ENCODE data around the gene WWOX. TPM values are rescaled to one million over a fixed set of nuclear protein-coding genes. Genes with fewer than 3 reads are reported as not detected.

The WWOX gene
- total and polyA plus RNA-seq, 2 of the 13 experiments (the other 11 are each of a cell fraction or from before 2014, with no cell fraction given): 9.1 to 37.4 TPM

DNA sequence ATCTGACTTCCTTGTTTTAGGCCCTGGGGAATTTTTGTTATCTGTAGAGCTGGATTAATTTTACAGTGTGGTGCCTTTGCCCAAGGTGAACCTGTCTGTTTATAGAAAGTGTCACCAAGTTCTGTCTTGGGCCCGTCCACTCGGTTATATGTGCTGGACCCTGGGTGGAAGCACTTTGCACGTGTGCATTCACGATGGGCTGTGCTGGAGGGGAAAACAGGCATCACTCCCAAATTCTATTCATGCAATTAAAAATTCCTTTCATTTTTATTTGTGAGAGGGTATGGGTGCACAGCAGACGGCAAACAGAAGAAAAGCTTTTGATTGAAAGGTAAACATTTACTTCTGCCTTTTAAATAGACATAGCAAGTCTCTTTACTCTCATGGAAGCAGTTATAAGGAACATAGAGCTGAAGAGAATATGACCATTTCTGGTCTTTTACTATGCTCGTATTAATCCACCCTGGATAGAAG lies 101.2 kb downstream of the WWOX start (continued):
- TF ChIP-seq ZSCAN29 (CRISPR knock-in tag; conservative IDR thresholded peaks at IDR 0.05): no peak
- no peak for TF ChIP-seq ZNF746 (CRISPR knock-in tag; IDR thresholded peaks at IDR 0.05)
- TF ChIP-seq ZNF484 (CRISPR knock-in tag; IDR thresholded peaks at IDR 0.05; ENCODE audit: borderline replicate concordance, low read depth): no peak
- TF ChIP-seq ZNF44 (CRISPR knock-in tag; IDR thresholded peaks at IDR 0.05): no peak
- 0 out of 2 replicates have a peak, but pooled peaks have one; percentile 23 for TF ChIP-seq THAP11 (CRISPR knock-in tag; IDR thresholded peaks at IDR 0.05)
- TF ChIP-seq SIX1 (CRISPR knock-in tag; IDR thresholded peaks at IDR 0.05; ENCODE audit: borderline replicate concordance): peak; percentile 30; the same call in 1 of the 2 replicates
- no peak for TF ChIP-seq ZNF33B (CRISPR knock-in tag; IDR thresholded peaks at IDR 0.05)
- no peak for TF ChIP-seq MAFK (conservative IDR thresholded peaks at IDR 0.05 in 1 of 2, IDR thresholded peaks at IDR 0.05 in 1 of 2; ENCODE audit: low read length in 2 of 2)
- peak; percentile 42; the same call in 1 of the 2 replicates for TF ChIP-seq FOXA1 (IDR thresholded peaks at IDR 0.05)
- peak; percentile 58; the same call in 1 of the 2 replicates for TF ChIP-seq FOXA1 (CRISPR knock-in tag; IDR thresholded peaks at IDR 0.05)
- TF ChIP-seq SP5 (CRISPR knock-in tag; IDR thresholded peaks at IDR 0.05; ENCODE audit: borderline replicate concordance, low read depth): no peak
- TF ChIP-seq ZNF501 (CRISPR knock-in tag; IDR thresholded peaks at IDR 0.05): peak; percentile 58; the same call in 1 of the 2 replicates
- TF ChIP-seq GFI1 (CRISPR knock-in tag; IDR thresholded peaks at IDR 0.05; ENCODE audit: borderline replicate concordance): peak; percentile 35; the same call in 1 of the 2 replicates
- TF ChIP-seq REPIN1 (CRISPR knock-in tag; IDR thresholded peaks at IDR 0.05; ENCODE audit: borderline replicate concordance, low read depth): peak; percentile 22; the same call in 1 of the 2 replicates
- TF ChIP-seq JARID2 (CRISPR knock-in tag; IDR thresholded peaks at IDR 0.05; ENCODE audit: insufficient replicate concordance): no peak
- TF ChIP-seq, protein P1, sequence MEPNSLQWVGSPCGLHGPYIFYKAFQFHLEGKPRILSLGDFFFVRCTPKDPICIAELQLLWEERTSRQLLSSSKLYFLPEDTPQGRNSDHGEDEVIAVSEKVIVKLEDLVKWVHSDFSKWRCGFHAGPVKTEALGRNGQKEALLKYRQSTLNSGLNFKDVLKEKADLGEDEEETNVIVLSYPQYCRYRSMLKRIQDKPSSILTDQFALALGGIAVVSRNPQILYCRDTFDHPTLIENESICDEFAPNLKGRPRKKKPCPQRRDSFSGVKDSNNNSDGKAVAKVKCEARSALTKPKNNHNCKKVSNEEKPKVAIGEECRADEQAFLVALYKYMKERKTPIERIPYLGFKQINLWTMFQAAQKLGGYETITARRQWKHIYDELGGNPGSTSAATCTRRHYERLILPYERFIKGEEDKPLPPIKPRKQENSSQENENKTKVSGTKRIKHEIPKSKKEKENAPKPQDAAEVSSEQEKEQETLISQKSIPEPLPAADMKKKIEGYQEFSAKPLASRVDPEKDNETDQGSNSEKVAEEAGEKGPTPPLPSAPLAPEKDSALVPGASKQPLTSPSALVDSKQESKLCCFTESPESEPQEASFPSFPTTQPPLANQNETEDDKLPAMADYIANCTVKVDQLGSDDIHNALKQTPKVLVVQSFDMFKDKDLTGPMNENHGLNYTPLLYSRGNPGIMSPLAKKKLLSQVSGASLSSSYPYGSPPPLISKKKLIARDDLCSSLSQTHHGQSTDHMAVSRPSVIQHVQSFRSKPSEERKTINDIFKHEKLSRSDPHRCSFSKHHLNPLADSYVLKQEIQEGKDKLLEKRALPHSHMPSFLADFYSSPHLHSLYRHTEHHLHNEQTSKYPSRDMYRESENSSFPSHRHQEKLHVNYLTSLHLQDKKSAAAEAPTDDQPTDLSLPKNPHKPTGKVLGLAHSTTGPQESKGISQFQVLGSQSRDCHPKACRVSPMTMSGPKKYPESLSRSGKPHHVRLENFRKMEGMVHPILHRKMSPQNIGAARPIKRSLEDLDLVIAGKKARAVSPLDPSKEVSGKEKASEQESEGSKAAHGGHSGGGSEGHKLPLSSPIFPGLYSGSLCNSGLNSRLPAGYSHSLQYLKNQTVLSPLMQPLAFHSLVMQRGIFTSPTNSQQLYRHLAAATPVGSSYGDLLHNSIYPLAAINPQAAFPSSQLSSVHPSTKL (CRISPR knock-in tag; IDR thresholded peaks at IDR 0.05): peak; percentile 89
